H1 (cell line): ENCODE results near the gene DACT1. TPM values are rescaled to one million over a fixed set of nuclear protein-coding genes. Genes with fewer than 3 reads are reported as not detected.

Experiments used
- BCL11A ChIP-seq, 2 experiments: IDR thresholded peaks; one replicate each; pipeline ENCODE4 v1.6.1; 2011; ENCODE audit warnings: low read depth in 2 of 2, low read length in 2 of 2, mild to moderate bottlenecking in 2 of 2
- CHD7 ChIP-seq: fragments of 300-600 bp; sonication (generic); IDR thresholded peaks from 2 replicates; pipeline ENCODE4 v1.7.1; 2012; ENCODE audit warnings: low read length, moderate library complexity, mild to moderate bottlenecking, inconsistent platforms; ENCODE audit not compliant: insufficient replicate concordance
- CTCF ChIP-seq, 3 experiments: IDR thresholded peaks; 1 replicate in 2 of 3; 2 replicates in 1 of 3; pipeline versions ENCODE4 v1.5.1 to v1.6.1; 2011; ENCODE audit warnings: low read length in 3 of 3, mild to moderate bottlenecking in 3 of 3, inconsistent platforms in 2 of 3, low read depth in 1 of 3, moderate library complexity in 1 of 3; ENCODE audit not compliant: insufficient read depth in 1 of 3; ENCODE audit errors: control extremely low read depth in 1 of 3
- RBBP5 ChIP-seq: IDR thresholded peaks from 2 replicates; pipeline ENCODE4 v1.7.1; 2012; ENCODE audit warnings: low read depth, mild to moderate bottlenecking, inconsistent platforms, low read length, moderate library complexity, borderline replicate concordance
- RXRA ChIP-seq: IDR thresholded peaks from 2 replicates; pipeline ENCODE4 v1.6.1; 2011; ENCODE audit warnings: low read depth, mild to moderate bottlenecking, low read length, moderate library complexity; ENCODE audit not compliant: insufficient read depth
- SRF ChIP-seq: IDR thresholded peaks from 2 replicates; pipeline ENCODE4 v1.6.1; 2011; ENCODE audit warnings: mild to moderate bottlenecking, low read depth, low read length, moderate library complexity
- TBP ChIP-seq: IDR thresholded peaks from 2 replicates; pipeline ENCODE4 v1.6.1; 2011; ENCODE audit warnings: low read depth, low read length, improper control_type of control experiment
- polyA plus RNA-seq, 7 experiments: library from polyadenylated mRNA; depleted of rRNA in 3 of 7; stranded (reverse) in 5 of 7; unstranded in 2 of 7; fragments of >200 nt in 5 of 7; fragments of 200-250 nt in 2 of 7; gene quantifications; 1 replicate in 5 of 7; 2 replicates in 1 of 7; 4 replicates in 1 of 7; pipeline versions ENCODE4 v1.2.1 to v1.2.3, GENCODE V29; 2011 to 2013; ENCODE audit warnings: missing spikeins in 2 of 7, mixed read lengths in 2 of 7
- total RNA-seq: library from RNA; stranded (reverse); fragmentation: NEBNext Ultra II Directional; extraction: Animal tissue kit (Norgen Biotek cat#: 25700); gene quantifications from 2 replicates; pipeline ENCODE4 v1.2.1, GENCODE V29; 2021

The DACT1 gene
- total and polyA plus RNA-seq, 2 of the 8 experiments (the other 6 are each of a cell fraction or from before 2014, with no cell fraction given) = 3.2 to 29.8 TPM

- TF ChIP-seq CHD7 (no peak), SRF (no peak), RXRA (no peak), RBBP5 (no peak), CTCF (IDR thresholded peaks at IDR 0.05; ENCODE audit: control extremely low read depth in 1 of 3, insufficient read depth in 1 of 3, low read depth in 1 of 3, low read length in 3 of 3) (no peak), BCL11A (IDR thresholded peaks at IDR 0.05; ENCODE audit: low read depth in 2 of 2, low read length in 2 of 2) (no peak), TBP (no peak)
Observed at GRCh38 chr14:58677996-58678395, 40.2 kb downstream of the DACT1 start (continued).
